ENCODE results near the gene UAP1. TPM values are rescaled to one million over a fixed set of nuclear protein-coding genes. Genes with fewer than 3 reads are reported as not detected.

The UAP1 gene
- total RNA-seq, 2 donors from 2014 or later, result 36.4 to 39.4 TPM

- no peak overlapping the region for H3K27ac ChIP-seq (ENCODE audit: low read depth, low read length)
- H3K4me1 ChIP-seq (ENCODE audit: control insufficient read depth, insufficient read depth, low read length), result no peaks in the 10 kb centered on the region
- H3K4me1 Mint-ChIP-seq, result no peaks in the 10 kb centered on the region
- no peak overlapping the region for H3K9ac ChIP-seq (ENCODE audit: extremely low read depth, low read length, poor library complexity, severe bottlenecking)
- peaks cover 2% of the 10 kb centered on the region for H3K36me3 Mint-ChIP-seq (ENCODE audit: low read depth)
- no peak for DNase-seq
- H3K27ac Mint-ChIP-seq, result no peak overlapping the region
- TF ChIP-seq CTCF (conservative IDR thresholded peaks at IDR 0.05), result no peak
- no peak overlapping the region for H3K4me3 Mint-ChIP-seq
- H3K27me3 Mint-ChIP-seq (ENCODE audit: insufficient read depth), result no peaks in the 10 kb centered on the region
- H3K9me3 Mint-ChIP-seq, result peaks cover 13% of the 10 kb centered on the region
- H3K27me3 ChIP-seq (ENCODE audit: control insufficient read depth, insufficient read depth, low read length, poor library complexity, severe bottlenecking), result no peaks in the 10 kb centered on the region
- peaks cover 8% of the 10 kb centered on the region for H3K9me3 ChIP-seq (ENCODE audit: control insufficient read depth, low read length)
- H3K36me3 ChIP-seq (ENCODE audit: control insufficient read depth, insufficient read depth, low read length), result no peaks in the 10 kb centered on the region
- no peak overlapping the region for H3K4me3 ChIP-seq (ENCODE audit: low read length)
- WGBS, 2 experiments (ENCODE audit: insufficient coverage in 1 of 2, insufficient read length in 1 of 2), result 90 to 100% methylated on average over 1 to 3 of the region's 3 CpGs
These were observed 18.3 kb upstream of the UAP1 start for GRCh38 chr1:162543228-162543627.

GRCh38 chr1:162548170-162548569 is 13.4 kb upstream of the UAP1 start:
- TF ChIP-seq CTCF (conservative IDR thresholded peaks at IDR 0.05), result no peak
- H3K4me1 ChIP-seq (ENCODE audit: control insufficient read depth, insufficient read depth, low read length), result no peaks in the 10 kb centered on the region
- no peak for DNase-seq
- 93 to 96% methylated on average over 3 to 4 of the region's 4 CpGs for WGBS, 2 experiments (ENCODE audit: insufficient coverage in 1 of 2, insufficient read length in 1 of 2)
- no peaks in the 10 kb centered on the region for H3K36me3 ChIP-seq (ENCODE audit: control insufficient read depth, insufficient read depth, low read length)
- no peak overlapping the region for H3K9ac ChIP-seq (ENCODE audit: extremely low read depth, low read length, poor library complexity, severe bottlenecking)
- H3K27me3 ChIP-seq (ENCODE audit: control insufficient read depth, insufficient read depth, low read length, poor library complexity, severe bottlenecking), result no peaks in the 10 kb centered on the region
- H3K4me3 ChIP-seq (ENCODE audit: low read length), result no peak overlapping the region
- no peak overlapping the region for H3K27ac Mint-ChIP-seq
- H3K27ac ChIP-seq (ENCODE audit: low read depth, low read length), result no peak overlapping the region
- H3K9me3 Mint-ChIP-seq, result peaks cover 8% of the 10 kb centered on the region
- H3K27me3 Mint-ChIP-seq (ENCODE audit: insufficient read depth), result no peaks in the 10 kb centered on the region
- H3K36me3 Mint-ChIP-seq (ENCODE audit: low read depth), result no peaks in the 10 kb centered on the region
- H3K9me3 ChIP-seq (ENCODE audit: control insufficient read depth, low read length), result peaks cover 4% of the 10 kb centered on the region
- no peaks in the 10 kb centered on the region for H3K4me1 Mint-ChIP-seq
- no peak overlapping the region for H3K4me3 Mint-ChIP-seq

- Mint-ChIP-seq H3K36me3 (ENCODE audit: low read depth) (no peaks in the 10 kb centered on the region), H3K4me1 (no peaks in the 10 kb centered on the region), H3K27me3 (ENCODE audit: insufficient read depth) (no peaks in the 10 kb centered on the region), H3K27ac (no peak overlapping the region), H3K4me3 (no peak overlapping the region), H3K9me3 (peaks cover 3% of the 10 kb centered on the region)
- Histone ChIP-seq H3K27me3 (ENCODE audit: control insufficient read depth, insufficient read depth, low read length, poor library complexity, severe bottlenecking) (no peaks in the 10 kb centered on the region), H3K36me3 (ENCODE audit: control insufficient read depth, insufficient read depth, low read length) (no peaks in the 10 kb centered on the region), H3K27ac (ENCODE audit: low read depth, low read length) (no peak overlapping the region), H3K4me1 (ENCODE audit: control insufficient read depth, insufficient read depth, low read length) (no peaks in the 10 kb centered on the region), H3K4me3 (ENCODE audit: low read length) (no peak overlapping the region), H3K9ac (ENCODE audit: extremely low read depth, low read length, poor library complexity, severe bottlenecking) (no peak overlapping the region), H3K9me3 (ENCODE audit: control insufficient read depth, low read length) (no peaks in the 10 kb centered on the region)
- TF ChIP-seq CTCF (conservative IDR thresholded peaks at IDR 0.05), result no peak
- WGBS, 2 experiments (ENCODE audit: insufficient coverage in 1 of 2, insufficient read length in 1 of 2), result 82 to 95% methylated on average over 2 of the region's 2 CpGs
- no peak for DNase-seq
These were observed 12.5 kb upstream of the UAP1 start for GRCh38 chr1:162549001-162549400.

All from endodermal cell (in vitro differentiated cells).